Subcutaneous adipose tissue (tissue), 4 donors: Measurements from ENCODE around the gene PHPT1. TPM values are rescaled to one million over a fixed set of nuclear protein-coding genes. Genes with fewer than 3 reads are reported as not detected.

ENCODE experiments used
- CTCF ChIP-seq: fragments of 450-650 bp; IDR thresholded peaks from one replicate; pipeline ENCODE4 v1.5.1; 2016; ENCODE audit warnings: low read depth, mild to moderate bottlenecking, control low read depth, antibody characterized with exemption, moderate library complexity
- total RNA-seq, 4 donors: library from RNA; depleted of rRNA; stranded (reverse); fragments of >200 nt; gene quantifications; one replicate each; pipeline ENCODE4 v1.1.0, GENCODE V29; 2016

The PHPT1 gene
- total RNA-seq, 4 donors from 2014 or later: 31.8 to 56.6 (median 45.7) TPM

- TF ChIP-seq CTCF: no peak
Measured at GRCh38 chr9:136846376-136847087, 2.7 kb upstream of the PHPT1 start.

- no peak for TF ChIP-seq CTCF
Measured at GRCh38 chr9:136847088-136847825, 2.0 kb upstream of the PHPT1 start.

- no peak for TF ChIP-seq CTCF
Measured at GRCh38 chr9:136847826-136848392, 1.3 kb upstream of the PHPT1 start.

- TF ChIP-seq CTCF: no peak
Measured at GRCh38 chr9:136848393-136849037, 694 bp upstream of the PHPT1 start.

GRCh38 chr9:136849960-136850865, 1.0 kb downstream of the PHPT1 start:
- no peak for TF ChIP-seq CTCF

- no peak for TF ChIP-seq CTCF
Measured at GRCh38 chr9:136850866-136851775, 1.9 kb downstream of the PHPT1 start.
